CD1c-positive myeloid dendritic cell (primary cell): ENCODE data around the gene ATRX.
A peak's percentile ranks its signal among the peaks of the same experiment; 100 is the strongest.
"Not testable (repeated sequence)": the region's sequence is repeated elsewhere in the genome, so short reads cannot be mapped to it uniquely, and the experiment has no call there.

ENCODE experiments used
- DNase-seq: peaks from one replicate; pipeline ENCODE4 v3.0.0-alpha.2; 2016; ENCODE audit errors: extremely low spot score

Gene ATRX, protein sequence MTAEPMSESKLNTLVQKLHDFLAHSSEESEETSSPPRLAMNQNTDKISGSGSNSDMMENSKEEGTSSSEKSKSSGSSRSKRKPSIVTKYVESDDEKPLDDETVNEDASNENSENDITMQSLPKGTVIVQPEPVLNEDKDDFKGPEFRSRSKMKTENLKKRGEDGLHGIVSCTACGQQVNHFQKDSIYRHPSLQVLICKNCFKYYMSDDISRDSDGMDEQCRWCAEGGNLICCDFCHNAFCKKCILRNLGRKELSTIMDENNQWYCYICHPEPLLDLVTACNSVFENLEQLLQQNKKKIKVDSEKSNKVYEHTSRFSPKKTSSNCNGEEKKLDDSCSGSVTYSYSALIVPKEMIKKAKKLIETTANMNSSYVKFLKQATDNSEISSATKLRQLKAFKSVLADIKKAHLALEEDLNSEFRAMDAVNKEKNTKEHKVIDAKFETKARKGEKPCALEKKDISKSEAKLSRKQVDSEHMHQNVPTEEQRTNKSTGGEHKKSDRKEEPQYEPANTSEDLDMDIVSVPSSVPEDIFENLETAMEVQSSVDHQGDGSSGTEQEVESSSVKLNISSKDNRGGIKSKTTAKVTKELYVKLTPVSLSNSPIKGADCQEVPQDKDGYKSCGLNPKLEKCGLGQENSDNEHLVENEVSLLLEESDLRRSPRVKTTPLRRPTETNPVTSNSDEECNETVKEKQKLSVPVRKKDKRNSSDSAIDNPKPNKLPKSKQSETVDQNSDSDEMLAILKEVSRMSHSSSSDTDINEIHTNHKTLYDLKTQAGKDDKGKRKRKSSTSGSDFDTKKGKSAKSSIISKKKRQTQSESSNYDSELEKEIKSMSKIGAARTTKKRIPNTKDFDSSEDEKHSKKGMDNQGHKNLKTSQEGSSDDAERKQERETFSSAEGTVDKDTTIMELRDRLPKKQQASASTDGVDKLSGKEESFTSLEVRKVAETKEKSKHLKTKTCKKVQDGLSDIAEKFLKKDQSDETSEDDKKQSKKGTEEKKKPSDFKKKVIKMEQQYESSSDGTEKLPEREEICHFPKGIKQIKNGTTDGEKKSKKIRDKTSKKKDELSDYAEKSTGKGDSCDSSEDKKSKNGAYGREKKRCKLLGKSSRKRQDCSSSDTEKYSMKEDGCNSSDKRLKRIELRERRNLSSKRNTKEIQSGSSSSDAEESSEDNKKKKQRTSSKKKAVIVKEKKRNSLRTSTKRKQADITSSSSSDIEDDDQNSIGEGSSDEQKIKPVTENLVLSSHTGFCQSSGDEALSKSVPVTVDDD (N-terminal part only)

GRCh38 chrX:77785486-77786364 lies at the start of gene ATRX:
Gene ATRX (minus strand): TSS chrX:77786216. CDS start chrX:77786001, 215 bp downstream.
- DNase-seq = peak; percentile 82

- DNase-seq = not testable (repeated sequence)
Measured at GRCh38 chrX:77831544-77831943, 45.5 kb upstream of the ATRX start.

DNA sequence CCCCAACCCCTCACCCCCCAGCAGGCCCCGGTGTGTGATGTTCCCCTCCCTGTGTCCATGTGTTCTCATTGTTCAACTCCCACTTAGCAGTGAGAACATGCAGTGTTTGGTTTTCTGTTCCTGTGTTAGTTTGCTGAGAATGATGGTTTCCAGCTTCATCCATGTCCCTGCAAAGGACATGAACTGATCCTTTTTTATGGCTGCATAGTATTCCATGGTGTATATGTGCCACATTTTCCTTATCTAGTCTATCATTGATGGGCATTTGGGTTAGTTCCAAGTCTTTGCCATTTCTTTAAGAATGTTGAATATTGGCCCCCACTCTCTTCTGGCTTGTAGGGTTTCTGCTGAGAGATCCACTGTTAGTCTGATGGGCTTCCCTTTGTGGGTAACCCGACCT lies 36.0 kb upstream of the ATRX start:
- DNase-seq = not testable (repeated sequence)

DNA sequence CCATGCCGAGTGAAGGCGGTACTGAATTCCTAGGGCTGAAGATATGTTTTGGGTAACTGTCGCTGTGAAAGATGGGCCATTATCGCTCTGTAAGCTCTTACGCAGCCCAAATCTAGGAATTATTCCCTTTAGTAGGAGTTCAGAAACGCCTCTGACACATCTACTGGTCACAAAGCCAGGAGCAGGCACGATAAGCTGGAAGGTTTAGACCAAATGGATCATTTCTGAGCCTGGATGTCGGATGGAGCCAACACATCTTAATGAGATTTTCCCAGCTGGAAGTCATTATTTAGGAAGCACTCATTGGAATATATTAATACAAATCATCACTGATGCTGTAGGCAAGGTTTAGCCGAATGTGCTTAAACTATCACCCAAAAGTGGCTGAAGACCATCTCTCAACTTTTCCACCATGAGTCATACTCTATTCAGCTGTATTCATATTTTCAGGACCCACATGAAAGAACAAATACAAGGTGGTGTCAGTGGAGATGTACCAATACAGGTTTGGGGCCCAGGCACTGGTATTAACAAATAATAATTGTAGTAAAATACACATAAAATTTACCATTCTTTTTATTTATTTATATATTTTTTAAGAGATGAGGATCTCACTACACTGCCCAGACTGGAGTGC lies 34.2 kb upstream of the ATRX start:
- DNase-seq = no peak

GRCh38 chrX:77814210-77814609 lies 28.2 kb upstream of the ATRX start:
- no peak for DNase-seq

DNA sequence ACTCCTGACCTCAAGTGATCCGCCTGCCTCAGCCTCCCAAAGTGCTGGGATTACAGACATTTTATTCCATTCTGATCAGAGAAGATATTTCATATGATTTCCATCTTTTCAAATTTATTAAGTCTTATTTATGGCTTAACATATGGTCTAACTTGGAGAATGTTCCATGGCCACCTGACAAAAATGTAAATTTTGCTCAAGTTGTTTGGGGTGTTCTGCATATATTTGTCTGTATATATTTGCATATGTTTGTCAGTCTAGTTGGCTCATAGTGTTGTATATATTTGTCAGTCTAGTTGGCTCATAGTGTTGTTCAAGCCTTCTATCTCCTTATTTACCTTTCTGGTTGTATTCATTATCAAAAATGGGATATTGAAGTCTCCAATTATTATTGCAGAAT lies 16.2 kb upstream of the ATRX start:
- DNase-seq = no peak

DNA sequence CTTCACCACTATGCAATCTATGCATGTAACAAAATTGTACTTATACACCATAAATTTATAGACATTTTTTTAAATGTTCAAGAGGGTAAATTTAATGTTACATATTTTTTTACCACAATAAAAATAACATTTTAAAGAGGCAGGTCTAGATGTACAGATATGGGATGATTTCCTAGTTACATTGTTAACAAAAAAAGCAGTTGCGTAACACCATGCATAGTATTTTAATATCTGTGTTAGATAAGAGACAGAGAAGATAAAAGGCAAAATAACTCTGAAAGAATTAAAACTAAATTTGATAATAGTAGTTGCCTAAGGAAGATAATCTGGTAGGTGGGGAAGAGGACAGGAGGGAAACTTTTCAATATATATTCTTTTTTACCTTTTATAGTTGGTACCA lies 9.1 kb upstream of the ATRX start:
- no peak for DNase-seq

- no peak for DNase-seq
Measured at GRCh38 chrX:77793946-77794345, 7.9 kb upstream of the ATRX start.

DNA sequence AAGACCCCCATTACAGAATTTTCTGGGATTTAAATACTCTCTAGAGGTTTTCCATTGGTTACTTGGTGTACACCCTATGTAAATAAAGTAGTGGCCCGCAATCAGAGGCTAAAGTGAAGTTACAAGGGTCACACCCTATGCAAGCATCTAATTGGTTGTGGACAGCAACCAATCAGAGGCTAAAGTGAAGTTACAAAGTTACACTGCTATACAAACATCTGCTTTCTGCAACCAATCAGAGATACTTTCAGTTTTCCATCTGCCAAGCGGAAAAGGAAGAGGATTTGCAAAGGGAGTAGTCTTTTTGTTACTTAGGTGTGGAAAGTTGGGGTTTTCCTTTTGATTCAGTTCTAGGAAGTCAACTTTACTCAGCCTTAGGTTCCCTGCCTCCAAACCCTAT lies 2.0 kb upstream of the ATRX start:
- DNase-seq = peak; percentile 76

DNA sequence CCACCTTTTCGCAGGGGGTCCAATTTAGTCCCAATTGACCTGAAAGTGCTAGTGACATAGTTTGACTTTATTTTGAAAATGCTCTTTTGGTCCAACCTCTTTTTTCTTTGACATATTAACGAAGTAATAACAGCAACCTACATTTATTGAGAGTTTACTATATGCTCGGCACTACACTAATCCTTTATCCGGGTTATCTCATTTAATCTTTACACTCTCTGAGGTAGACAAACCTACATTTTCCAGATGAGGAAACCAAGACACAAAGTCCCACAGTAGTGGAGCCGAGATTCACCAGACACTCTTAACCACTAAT lies 307 bp upstream of the ATRX start:
- no peak for DNase-seq

DNA sequence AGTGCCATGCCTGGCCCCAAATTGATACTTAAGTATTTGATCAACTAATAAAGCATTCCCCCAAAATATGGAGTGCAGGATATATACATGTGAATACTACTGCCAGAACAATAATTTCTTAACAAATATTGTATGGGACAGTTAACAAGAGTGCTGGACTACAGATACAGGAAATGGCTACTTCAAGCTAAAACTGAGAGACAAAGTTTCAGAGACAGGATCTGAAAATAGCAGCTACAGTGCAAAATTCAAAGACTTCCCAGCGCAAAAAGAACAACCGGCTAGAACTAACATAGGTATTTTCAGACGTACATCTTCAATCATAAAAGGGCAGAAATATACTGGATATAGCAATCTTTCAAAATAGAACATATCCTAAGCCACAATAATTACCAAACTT lies 6.3 kb downstream of the ATRX start:
- DNase-seq = no peak

DNA sequence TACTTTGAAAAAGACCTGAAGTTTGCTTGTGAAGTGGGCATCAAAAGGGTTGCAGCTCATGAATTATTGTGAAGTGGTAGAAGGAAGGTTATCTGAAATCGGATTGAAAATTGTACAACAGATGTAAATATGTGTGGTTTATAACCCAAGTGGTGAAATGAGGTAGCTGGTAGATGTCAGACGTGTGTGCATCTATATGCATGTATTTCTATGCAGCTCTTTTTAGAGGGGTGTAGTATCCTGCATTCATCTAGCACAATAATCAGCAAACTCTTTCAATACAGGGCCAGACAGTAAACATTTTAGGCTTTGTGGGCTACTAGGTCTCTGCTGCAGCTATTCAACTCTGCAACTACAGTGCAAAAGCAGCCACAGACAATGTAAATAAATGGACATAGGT lies 9.4 kb downstream of the ATRX start:
- no peak for DNase-seq

DNA sequence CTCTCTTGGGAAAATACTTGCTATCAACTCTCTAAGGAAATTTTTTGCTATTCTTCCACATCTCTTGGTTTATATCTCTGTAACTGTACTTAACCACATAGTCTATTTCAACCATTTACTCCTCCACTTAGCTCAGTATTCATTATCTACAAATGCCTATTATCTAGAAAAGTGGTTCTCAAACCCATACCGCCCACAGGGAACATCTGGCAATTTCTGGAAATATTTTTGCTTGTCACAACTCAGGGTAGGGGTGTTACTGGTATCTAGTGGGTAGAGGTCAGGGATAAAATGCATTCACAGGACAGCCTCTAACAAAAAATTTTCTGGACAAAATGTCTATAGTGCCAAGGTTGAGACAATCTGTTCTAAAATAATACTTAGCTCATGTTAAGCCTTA lies 14.4 kb downstream of the ATRX start:
- DNase-seq = no peak

GRCh38 chrX:77768787-77769186 lies 17.2 kb downstream of the ATRX start:
- DNase-seq = no peak

DNA sequence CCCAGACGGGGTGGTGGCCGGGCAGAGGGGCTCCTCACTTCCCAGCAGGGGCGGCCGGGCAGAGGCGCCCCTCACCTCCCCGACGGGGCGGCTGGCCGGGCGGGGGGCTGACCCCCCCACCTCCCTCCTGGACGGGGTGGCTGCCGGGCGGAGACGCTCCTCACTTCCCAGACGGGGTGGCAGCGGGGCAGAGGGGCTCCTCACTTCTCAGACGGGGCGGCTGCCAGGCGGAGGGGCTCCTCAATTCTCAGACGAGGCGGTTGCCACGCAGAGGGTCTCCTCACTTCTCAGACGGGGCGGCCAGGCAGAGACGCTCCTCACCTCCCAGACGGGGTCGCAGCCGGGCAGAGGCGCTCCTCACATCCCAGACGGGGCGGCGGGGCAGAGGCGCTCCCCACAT lies 19.8 kb downstream of the ATRX start:
- not testable (repeated sequence) for DNase-seq

GRCh38 chrX:77755561-77755960 lies 30.5 kb downstream of the ATRX start:
- DNase-seq = no peak

DNA sequence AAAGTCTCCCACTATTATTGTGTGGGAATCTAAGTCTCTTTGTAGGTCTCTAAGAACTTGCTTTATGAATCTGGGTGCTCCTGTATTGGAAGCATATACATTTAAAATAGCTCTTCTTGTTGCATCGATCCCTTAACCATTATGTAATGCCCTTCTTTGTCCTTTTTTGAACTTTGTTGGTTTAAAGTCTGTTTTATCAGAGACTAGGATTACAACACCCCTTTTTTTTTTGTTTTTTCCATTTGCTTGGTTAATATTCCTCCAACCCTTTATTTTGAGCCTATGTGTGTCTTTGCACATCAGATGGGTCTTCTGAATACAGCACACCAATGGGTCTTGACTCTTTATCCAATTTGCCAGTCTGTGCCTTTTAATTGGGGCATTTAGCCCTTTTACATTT lies 32.1 kb downstream of the ATRX start:
- not testable (repeated sequence) for DNase-seq

DNA sequence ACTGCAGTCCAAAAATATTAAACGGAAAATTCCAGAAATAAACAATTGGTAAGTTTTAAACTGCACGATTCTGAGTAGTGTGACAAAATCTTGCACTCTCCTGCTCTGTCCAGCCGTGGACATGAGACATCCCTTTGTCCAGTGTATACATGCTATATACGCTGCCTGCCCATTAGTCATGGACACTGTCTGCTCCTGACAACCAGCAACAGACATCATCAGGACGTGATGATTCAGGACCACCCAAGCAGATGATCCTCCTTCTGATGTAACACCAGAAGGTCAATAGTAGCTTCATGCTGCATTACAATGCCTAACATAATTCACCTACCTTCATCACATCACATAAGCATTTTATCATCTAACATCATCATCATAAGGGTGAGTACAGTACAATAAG lies 36.3 kb downstream of the ATRX start:
- no peak for DNase-seq

DNA sequence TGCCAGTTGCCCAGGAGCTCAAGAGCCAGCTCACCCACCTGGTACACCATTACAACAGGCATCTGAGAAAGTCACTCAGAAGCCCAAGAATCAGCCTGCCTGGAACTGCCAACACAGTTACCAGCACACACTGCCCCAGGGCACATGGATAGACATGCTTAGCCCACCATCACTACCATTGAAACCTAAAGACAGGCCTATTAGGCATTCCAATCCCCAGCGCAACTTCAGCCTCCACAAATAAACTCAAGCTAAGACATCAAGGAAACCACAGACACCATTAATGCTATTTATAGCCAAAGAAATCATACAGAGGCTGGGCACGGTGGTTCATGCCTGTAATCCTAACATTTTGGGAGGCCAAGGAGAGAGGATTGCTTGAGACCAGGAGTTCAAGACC lies 42.3 kb downstream of the ATRX start:
- no peak for DNase-seq

- DNase-seq = no peak
Measured at GRCh38 chrX:77742788-77743476, 43.1 kb downstream of the ATRX start.
